Pancreas (tissue), 10 donors: ENCODE measurements around the gene PROB1. TPM values are rescaled to one million over a fixed set of nuclear protein-coding genes. Genes with fewer than 3 reads are reported as not detected.
A peak's percentile ranks its signal among the peaks of the same experiment; 100 is the strongest.

ENCODE experiments used
- ATAC-seq, 4 donors: fragments of 200-7000 bp; cut with Tn5 transposase; one replicate each; pipeline versions ENCODE4 v1.8.0 to v1.9.1; 2020; ENCODE audit warnings: mild to moderate bottlenecking in 4 of 4, moderate library complexity in 4 of 4
- DNase-seq, 6 donors: peaks; one replicate each; pipeline ENCODE4 v3.0.0-alpha.2; 2020
- FAIRE-seq: peaks from 2 replicates; lab custom pipeline; 2012; peaks lifted over from hg19 to GRCh38; lab: Jason Lieb, UNC
- H3K27ac ChIP-seq, 4 donors: fragments of 200-600 bp; sonication (generic); 1 replicate in 3 of 4; 2 replicates in 1 of 4; pipeline versions ENCODE4 v1.5.0 to v1.8.0; 2020
- H3K27me3 ChIP-seq, 4 donors: fragments of 200-600 bp; one replicate each; pipeline ENCODE4 v1.8.0; 2021
- H3K36me3 ChIP-seq, 3 donors: fragments of 200-600 bp; sonication (generic) in 1 of 3; one replicate each; pipeline versions ENCODE4 v1.5.0 to v1.8.0; 2020 to 2021
- H3K4me1 ChIP-seq, 3 donors: fragments of 200-600 bp; one replicate each; pipeline ENCODE4 v1.8.0; 2021
- H3K4me3 ChIP-seq, 4 donors: fragments of 200-600 bp; sonication (generic) in 2 of 4; one replicate each; pipeline versions ENCODE4 v1.5.0 to v1.8.0; 2020 to 2021
- H3K9me3 ChIP-seq, 4 donors: fragments of 200-600 bp; one replicate each; pipeline ENCODE4 v1.8.0; 2021
- CTCF ChIP-seq, 4 donors: fragments of 200-600 bp; sonication (generic) in 3 of 4; IDR thresholded peaks; one replicate each; pipeline versions ENCODE4 v1.5.0 to v1.8.0; 2021; ENCODE audit warnings: antibody characterized with exemption in 4 of 4
- WGBS, 2 donors: extraction: QIAGEN DNeasy Blood & Tissue Kit; methylation state at CpG; one replicate each; pipeline ENCODE4 v1.1.7; 2013; 5-methylcytosine and 5-hydroxymethylcytosine counted together
- intact Hi-C, 3 donors: fragments of 100-400 bp; cut with DNase I; formaldehyde crosslinking; loops; one replicate each; pipeline versions ENCODE4 v1.11.1 to v1.14.2; 2022
- polyA plus RNA-seq, 2 donors: library from polyadenylated mRNA; stranded (reverse); fragments of 200-250 nt; gene quantifications; one replicate each; pipeline ENCODE4 v1.2.3, GENCODE V29; 2013
- total RNA-seq, 6 donors: library from RNA; stranded (reverse); fragmentation: NEBNext Ultra II Directional in 4 of 6; extraction: Animal tissue kit (Norgen Biotek cat#: 25700) in 4 of 6; gene quantifications; one replicate each; pipeline versions ENCODE4 v1.2.1 to v1.2.4, GENCODE V29; 2021 to 2023
- donor health status: healthy with polysubstance abuse.
- donor health status: DM: no; HTN: no; CAD: no; lungs with moderate emphysema.
- donor health status: DM: no; HTN: no; CAD: no.
- donor health status: control.
- donor health status: control.
- donor health status: Bipolar disorder and iron deficiency.
- donor health status: DM: yes; HTN: yes; CAD: no.
- donor health status: DM: no; HTN: no; CAD: no.
- donor health status: DM: no; HTN: no; CAD: no.
- donor health status: DM: yes; HTN: yes; CAD: no.

Gene PROB1
- total and polyA plus RNA-seq, 8 donors, result 0.19 to 0.38 (median 0.34) TPM

GRCh38 chr5:139417214-139417613 lies 22.3 kb upstream of the PROB1 start:
- no peaks in the 10 kb centered on the region for H3K4me1 ChIP-seq
- H3K27me3 ChIP-seq, result no peaks in the 10 kb centered on the region
- peak in 2 of 4 donors; percentile 38 to 39 for ATAC-seq
- no peak overlapping the region for H3K4me3 ChIP-seq
- no peaks in the 10 kb centered on the region for H3K9me3 ChIP-seq
- peak; percentile 54 for FAIRE-seq
- intact Hi-C loops, result loop anchor here in 1 of 3 donors (5.0 kb wide), 1 partner anchor 95 kb away; no protein-coding TSS in a partner anchor
- no peak overlapping the region for H3K27ac ChIP-seq
- 61 to 75% methylated on average over 4 of the region's 4 CpGs for WGBS, 2 donors
- no peak for DNase-seq
- no peak for TF ChIP-seq CTCF (IDR thresholded peaks at IDR 0.05)
- H3K36me3 ChIP-seq, result no peaks in the 10 kb centered on the region

GRCh38 chr5:139416651-139417050 lies 21.7 kb upstream of the PROB1 start:
- no peaks in the 10 kb centered on the region for H3K36me3 ChIP-seq
- H3K4me3 ChIP-seq, result no peak overlapping the region
- no peak for ATAC-seq
- H3K9me3 ChIP-seq, result no peaks in the 10 kb centered on the region
- DNase-seq, result no peak
- WGBS, 2 donors, result 85 to 87% methylated on average over 9 of the region's 9 CpGs
- intact Hi-C loops, result loop anchor here in 1 of 3 donors (5.0 kb wide), 1 partner anchor 96 kb away; no protein-coding TSS in a partner anchor
- TF ChIP-seq CTCF (IDR thresholded peaks at IDR 0.05), result no peak
- H3K27ac ChIP-seq, result peak overlapping the region in 1 of 4 donors; percentile 25
- FAIRE-seq, result no peak
- H3K4me1 ChIP-seq, result no peaks in the 10 kb centered on the region
- no peaks in the 10 kb centered on the region for H3K27me3 ChIP-seq

- no peak for TF ChIP-seq CTCF (IDR thresholded peaks at IDR 0.05)
- H3K9me3 ChIP-seq, result no peaks in the 10 kb centered on the region
- no peaks in the 10 kb centered on the region for H3K36me3 ChIP-seq
- intact Hi-C loops, result loop anchor here in 1 of 3 donors (5.0 kb wide), 1 partner anchor 96 kb away; no protein-coding TSS in a partner anchor
- peak overlapping the region in 3 of 4 donors; percentile 10 to 25 (median 12) for H3K27ac ChIP-seq
- no peaks in the 10 kb centered on the region for H3K27me3 ChIP-seq
- H3K4me3 ChIP-seq, result no peak overlapping the region
- DNase-seq (no peak), FAIRE-seq (no peak), ATAC-seq (no peak)
- no peaks in the 10 kb centered on the region for H3K4me1 ChIP-seq
Measured at GRCh38 chr5:139415869-139416268, 21.0 kb upstream of the PROB1 start.

GRCh38 chr5:139415221-139415861 lies 20.4 kb upstream of the PROB1 start:
- Histone ChIP-seq H3K27ac (peak overlapping the region in 3 of 4 donors; percentile 10 to 25 (median 12)), H3K27me3 (no peaks in the 10 kb centered on the region), H3K9me3 (no peaks in the 10 kb centered on the region), H3K36me3 (no peaks in the 10 kb centered on the region), H3K4me3 (no peak overlapping the region), H3K4me1 (no peaks in the 10 kb centered on the region)
- intact Hi-C loops, result loop anchor here in 1 of 3 donors (5.0 kb wide), 1 partner anchor 97 kb away; no protein-coding TSS in a partner anchor
- whole genome bisulfite sequencing, 2 donors, result 56 to 60% methylated on average over 8 of the region's 8 CpGs
- DNase-seq, result peak in 2 of 6 donors; percentile 33 to 39
- TF ChIP-seq CTCF (IDR thresholded peaks at IDR 0.05), result no peak
- ATAC-seq, result peak; percentile 44 to 76 (median 65)
- no peak for FAIRE-seq
